Hematopoietic multipotent progenitor cell (in vitro differentiated cells): Measurements from ENCODE around the gene SLC1A3. TPM values are rescaled to one million over a fixed set of nuclear protein-coding genes. Genes with fewer than 3 reads are reported as not detected.

Source experiments
- small RNA-seq: library from RNA; depleted of rRNA; stranded (forward); fragments of <200 nt; gene quantifications from one replicate; pipeline ENCODE3, GENCODE V24; 2012
- total RNA-seq: library from RNA; depleted of rRNA; stranded (reverse); fragments of >200 nt; gene quantifications from one replicate; pipeline ENCODE4 v1.2.3, GENCODE V29; 2012

SLC1A3 gene
- total RNA-seq, 1 donor, result 1.3 TPM

Small RNA genes within 50 kb of the gene (small RNA-seq; reads per million reads assigned to genes)
- gene AC010631.1, result not detected
